Measurements from ENCODE around the gene CER1. TPM values are rescaled to one million over a fixed set of nuclear protein-coding genes. Genes with fewer than 3 reads are reported as not detected.

The CER1 gene
- total and polyA plus RNA-seq, 2 donors (not counting 3 experiments of a cell fraction or from before 2014, with no cell fraction given) = 0.06 TPM; not detected in 1

DNA sequence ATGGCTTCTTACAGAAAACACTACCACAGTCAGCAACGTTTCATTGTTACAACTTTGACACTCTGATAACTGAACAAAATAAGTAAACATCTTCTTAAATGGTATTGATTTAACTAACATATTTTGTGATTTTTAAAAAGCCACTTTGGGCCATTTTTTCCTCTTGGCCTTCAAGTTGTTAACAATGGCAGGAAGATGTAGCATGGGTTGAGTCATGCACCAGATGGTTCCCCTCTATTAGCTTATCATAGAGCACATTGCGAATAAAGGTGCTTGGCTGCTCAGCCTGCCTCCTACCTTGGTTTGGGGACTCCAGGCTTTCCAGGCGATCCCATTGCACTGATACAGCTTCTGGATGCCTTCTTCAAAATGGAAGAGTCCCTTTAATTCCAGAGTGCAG lies 24.1 kb upstream of the CER1 start:
- Histone ChIP-seq H3K79me2 (ENCODE audit: control insufficient read depth, insufficient read depth, low read length) (no peaks in the 10 kb centered on the region), H3K36me3 (ENCODE audit: control insufficient read depth in 2 of 2, extremely low read depth in 1 of 2, insufficient read depth in 2 of 2, low read length in 2 of 2) (no peaks in the 10 kb centered on the region), H3K9me3 (replicated peaks; ENCODE audit: control insufficient read depth, insufficient read depth, low read length) (no peaks in the 10 kb centered on the region), H3K9ac (replicated peaks; ENCODE audit: extremely low read depth, insufficient read depth, low read length) (no peak overlapping the region), H3K4me2 (ENCODE audit: insufficient read depth, low read length) (peak overlapping the region; percentile 29), H3K4me3 (replicated peaks in 1 of 3; ENCODE audit: insufficient read depth in 1 of 3, low read depth in 1 of 3, low read length in 3 of 3) (no peak overlapping the region), H3K27me3 (ENCODE audit: control insufficient read depth in 2 of 2, insufficient read depth in 2 of 2, low read length in 2 of 2) (no peaks in the 10 kb centered on the region), H4K20me1 (replicated peaks; ENCODE audit: control insufficient read depth, extremely low read depth, insufficient read depth, low read length) (no peaks in the 10 kb centered on the region), H3K9me1 (replicated peaks; ENCODE audit: control insufficient read depth, extremely low read depth, insufficient read depth, low read length) (no peaks in the 10 kb centered on the region), H3K27ac (ENCODE audit: insufficient read depth, low read depth, low read length) (peak overlapping the region; percentile 58), H3K4me1 (ENCODE audit: control insufficient read depth, extremely low read depth, insufficient read depth, low read length) (peaks cover 42% of the 10 kb centered on the region), H2AFZ (ENCODE audit: low read depth, low read length) (peak overlapping the region; percentile 27)
- TF ChIP-seq MYC (IDR thresholded peaks at IDR 0.05; ENCODE audit: low read depth, low read length) = no peak
- peak; percentile 91 for TF ChIP-seq JUN (IDR thresholded peaks at IDR 0.05; ENCODE audit: borderline replicate concordance, insufficient read depth, insufficient read length, low read depth)
- TF ChIP-seq MAX (IDR thresholded peaks at IDR 0.05; ENCODE audit: insufficient read depth, insufficient read length) = no peak
- TF ChIP-seq POLR2A (IDR thresholded peaks at IDR 0.05; ENCODE audit: low read depth, low read length) = peak; percentile 48
- TF ChIP-seq POLR2AphosphoS5 (IDR thresholded peaks at IDR 0.05; ENCODE audit: insufficient read depth, low read depth, low read length) = no peak
- TF ChIP-seq CTCF (IDR thresholded peaks at IDR 0.05; ENCODE audit: extremely low read depth in 1 of 2, insufficient read depth in 1 of 2, low read depth in 1 of 2, low read length in 2 of 2) = no peak
- TF ChIP-seq GATA2 (IDR thresholded peaks at IDR 0.05; ENCODE audit: insufficient read depth, insufficient read length, low read depth, low read length) = peak; percentile 71
- TF ChIP-seq FOS (IDR thresholded peaks at IDR 0.05; ENCODE audit: borderline replicate concordance, insufficient read depth, low read length) = peak; percentile 81
- no peak for TF ChIP-seq EZH2 (IDR thresholded peaks at IDR 0.05; ENCODE audit: borderline replicate concordance, low read depth, low read length, severe bottlenecking)
- DNase-seq (ENCODE audit: low read depth, low spot score) (peak; percentile 93), FAIRE-seq (peak; percentile 75)
- POLR2A ChIA-PET = no interaction called here
- no TSS peak for BruUV-seq (replicated peaks)
- dilution Hi-C loops (cut with MboI; ENCODE audit: extremely low pct_ligation_motif_present, low sequenced_read_pairs) = no loop called here
- intact Hi-C loops (cut with micrococcal nuclease) = no loop called here
- CTCF ChIA-PET = interaction anchor here (1.0 to 2.8 kb wide), 4 partner anchors 9 to 94 kb away, joined by 3 to 8 read pairs (median 4); no protein-coding TSS in a partner anchor

Data from endothelial cell of umbilical vein (primary cell).